ENCODE results near the gene CHMP4B.

The CHMP4B gene

DNA sequence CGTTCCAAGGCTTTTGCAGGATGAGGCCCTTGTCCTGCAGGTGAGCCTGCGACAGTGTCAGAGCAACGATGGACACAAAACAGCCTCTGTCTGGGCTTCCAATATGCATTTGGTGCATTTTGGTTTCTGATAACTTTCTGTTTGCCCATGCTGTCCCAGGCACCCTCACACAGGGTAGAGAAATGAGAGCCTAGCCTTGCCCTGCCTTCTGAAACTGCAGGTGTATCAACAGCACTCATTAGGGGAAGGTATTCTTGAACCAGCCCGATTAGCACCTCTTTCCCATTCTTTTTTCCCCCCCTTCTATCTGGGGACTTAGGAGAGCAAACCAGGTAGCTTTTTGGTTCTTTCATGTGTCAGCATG lies 30.3 kb downstream of the CHMP4B start:
- no peak for DNase-seq

DNA sequence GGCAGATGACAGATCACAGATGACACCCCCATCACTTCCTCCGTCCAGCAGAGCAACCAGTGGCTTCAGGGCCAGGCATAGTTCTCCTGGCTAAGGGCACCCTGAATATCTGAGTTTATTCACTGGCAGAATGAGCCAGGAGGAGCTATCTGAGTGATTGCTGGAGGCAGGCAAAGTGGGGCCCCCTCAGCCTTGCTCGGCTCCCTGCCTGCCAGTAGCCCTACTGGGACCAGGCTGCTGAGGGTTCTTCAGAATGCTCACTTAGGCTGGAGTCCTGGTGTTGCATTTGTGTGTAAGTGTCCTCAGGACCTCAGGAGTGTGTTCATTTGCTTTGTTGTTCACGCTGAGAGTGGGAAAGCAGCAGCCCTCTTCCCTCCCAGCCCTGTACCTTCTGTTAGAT lies 31.2 kb downstream of the CHMP4B start:
- DNase-seq: no peak

DNA sequence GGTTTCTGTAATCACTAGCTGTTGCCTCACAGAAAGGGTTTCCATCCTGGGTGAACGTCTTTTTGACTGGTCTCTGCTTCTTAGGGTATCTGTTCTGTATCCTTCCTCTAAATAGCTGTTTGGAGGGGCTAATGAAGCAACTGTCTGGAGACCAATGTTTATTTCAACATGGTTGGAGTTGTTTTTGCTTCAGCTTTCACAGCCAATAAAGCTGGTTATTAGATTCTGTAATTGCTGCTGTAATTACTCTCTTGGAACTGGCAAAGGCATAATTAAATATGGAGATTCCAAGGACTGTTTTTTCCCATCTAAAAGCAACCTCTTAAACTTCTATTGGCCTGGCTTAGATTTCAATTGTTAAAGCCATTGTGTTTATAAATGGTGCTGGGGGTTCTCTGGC lies 31.9 kb downstream of the CHMP4B start:
- DNase-seq: no peak

DNA sequence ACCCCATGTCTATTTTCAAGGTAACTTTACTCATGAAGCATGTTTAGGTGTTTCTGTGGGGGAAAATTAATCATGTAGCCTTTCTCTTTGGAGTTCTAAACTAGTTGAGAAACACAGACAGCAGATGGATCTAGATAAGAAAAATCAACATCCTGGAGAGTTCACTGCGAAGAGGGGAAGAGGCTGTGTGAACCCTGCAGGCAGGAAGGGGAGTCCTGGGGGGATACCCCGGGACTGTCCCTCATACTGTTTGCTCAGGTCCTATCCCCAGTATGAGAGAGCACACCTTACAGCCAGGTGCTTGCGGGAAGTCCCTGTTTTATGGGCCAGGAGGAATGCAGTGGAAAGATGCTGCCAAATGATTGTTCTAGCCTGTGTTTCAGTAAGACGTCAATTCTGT lies 32.7 kb downstream of the CHMP4B start:
- no peak for DNase-seq

DNA sequence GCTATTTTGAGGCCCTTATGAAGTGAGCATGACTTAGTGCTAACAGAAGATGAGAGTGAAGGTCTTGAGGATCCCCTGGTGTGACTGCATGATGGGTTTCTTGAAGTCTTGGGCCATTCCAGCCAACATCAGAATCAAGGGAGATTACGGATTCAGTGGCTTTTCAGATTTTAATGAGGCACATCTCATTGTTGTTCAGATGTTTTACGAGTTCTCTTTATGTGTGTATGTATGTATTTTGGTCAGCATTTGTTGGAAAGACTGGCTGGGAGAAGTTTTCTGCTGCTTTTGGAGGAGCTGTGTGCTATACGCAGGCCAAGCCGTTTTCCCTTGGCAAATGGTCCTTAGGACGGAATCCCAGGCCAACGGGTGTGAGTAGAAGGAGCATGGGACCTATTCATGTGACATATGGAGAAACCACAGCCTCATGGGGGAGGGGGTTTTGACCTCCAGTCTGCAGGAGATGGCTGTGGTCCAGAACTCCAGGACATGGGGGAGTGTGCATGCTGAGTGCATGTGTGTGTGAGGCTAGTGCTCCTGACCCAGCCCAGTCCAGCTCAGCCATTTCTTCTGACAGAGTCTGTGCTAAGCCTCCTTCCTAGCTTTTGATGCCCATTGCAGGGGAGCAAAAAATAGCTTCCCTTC lies 35.3 kb downstream of the CHMP4B start:
- DNase-seq: no peak

DNA sequence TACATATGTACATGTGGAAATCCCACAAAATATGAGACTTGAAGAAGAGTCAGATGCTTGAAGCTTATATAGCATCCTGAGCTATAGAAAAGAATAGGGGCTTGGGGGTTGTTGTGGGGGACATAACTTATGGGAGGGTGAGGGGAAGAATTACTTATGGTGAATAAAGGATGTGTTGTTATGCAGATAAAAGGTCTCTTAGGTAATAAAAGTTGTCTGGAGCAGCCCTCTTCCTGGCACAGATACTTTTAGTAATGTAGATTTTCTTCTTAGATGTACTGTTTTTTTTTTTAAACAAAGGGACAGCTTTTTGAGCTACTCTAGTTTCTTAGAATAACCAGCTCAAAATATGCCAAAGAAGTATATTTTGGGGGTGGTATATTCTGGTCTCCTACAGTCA lies 35.9 kb downstream of the CHMP4B start:
- DNase-seq: no peak

DNA sequence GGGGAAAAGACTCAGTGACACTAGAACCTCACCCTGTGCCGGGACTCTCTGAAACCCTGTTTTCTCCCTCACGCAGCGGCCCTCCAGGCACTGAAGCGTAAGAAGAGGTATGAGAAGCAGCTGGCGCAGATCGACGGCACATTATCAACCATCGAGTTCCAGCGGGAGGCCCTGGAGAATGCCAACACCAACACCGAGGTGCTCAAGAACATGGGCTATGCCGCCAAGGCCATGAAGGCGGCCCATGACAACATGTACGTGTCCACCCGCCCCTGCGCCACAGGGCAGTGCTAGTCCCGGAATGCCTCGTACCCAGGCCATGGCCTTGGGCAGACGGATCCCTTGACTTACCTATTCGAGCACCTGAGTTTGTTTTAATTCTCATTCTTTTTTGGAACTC lies 37.2 kb downstream of the CHMP4B start:
- no peak for DNase-seq

DNA sequence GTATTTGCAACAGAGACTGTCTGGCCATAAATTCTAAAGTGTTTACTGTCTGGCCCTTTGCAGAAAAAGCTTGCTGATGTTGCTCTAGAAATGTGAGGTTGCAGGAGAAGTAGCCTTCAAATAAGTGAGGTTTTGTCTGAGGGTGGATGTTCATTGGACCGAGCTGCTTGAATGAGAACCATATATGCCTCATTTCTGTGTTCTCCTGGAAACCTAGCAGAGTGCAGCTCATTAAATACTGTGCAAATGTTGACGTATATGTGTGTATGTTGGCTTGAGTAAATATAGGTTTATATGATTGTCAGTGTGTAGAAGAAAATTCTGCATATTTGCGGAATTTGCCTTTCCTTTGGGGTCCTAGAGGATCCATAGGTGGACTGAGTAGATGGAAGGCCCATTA lies 39.0 kb downstream of the CHMP4B start:
- DNase-seq: no peak

DNA sequence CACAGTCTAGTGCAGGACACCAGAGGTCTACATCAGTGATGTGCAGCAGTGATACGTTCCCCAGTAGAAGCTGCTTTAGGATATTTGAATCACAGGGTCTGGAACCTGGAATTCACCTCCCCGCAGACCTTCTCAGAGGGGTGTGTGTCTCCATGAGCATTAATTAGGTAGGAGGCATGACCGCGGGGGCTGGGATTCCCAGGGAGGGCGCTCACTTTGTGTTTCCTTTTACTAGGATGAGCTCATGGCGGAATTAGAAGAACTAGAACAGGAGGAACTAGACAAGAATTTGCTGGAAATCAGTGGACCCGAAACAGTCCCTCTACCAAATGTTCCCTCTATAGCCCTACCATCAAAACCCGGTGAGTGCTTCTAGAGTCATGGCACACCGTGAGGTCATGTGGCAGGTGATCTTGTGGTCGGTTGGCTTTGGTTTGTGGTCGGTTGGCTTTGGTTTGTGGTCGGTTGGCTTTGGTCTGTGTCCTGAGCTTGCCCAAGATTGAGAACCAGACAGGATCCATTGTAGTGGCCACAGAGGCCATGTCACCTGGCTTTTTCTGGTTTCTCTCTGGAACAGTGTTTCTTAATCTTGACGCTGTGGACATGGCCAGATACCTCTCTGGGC lies 40.8 kb downstream of the CHMP4B start:
- DNase-seq: no peak

DNA sequence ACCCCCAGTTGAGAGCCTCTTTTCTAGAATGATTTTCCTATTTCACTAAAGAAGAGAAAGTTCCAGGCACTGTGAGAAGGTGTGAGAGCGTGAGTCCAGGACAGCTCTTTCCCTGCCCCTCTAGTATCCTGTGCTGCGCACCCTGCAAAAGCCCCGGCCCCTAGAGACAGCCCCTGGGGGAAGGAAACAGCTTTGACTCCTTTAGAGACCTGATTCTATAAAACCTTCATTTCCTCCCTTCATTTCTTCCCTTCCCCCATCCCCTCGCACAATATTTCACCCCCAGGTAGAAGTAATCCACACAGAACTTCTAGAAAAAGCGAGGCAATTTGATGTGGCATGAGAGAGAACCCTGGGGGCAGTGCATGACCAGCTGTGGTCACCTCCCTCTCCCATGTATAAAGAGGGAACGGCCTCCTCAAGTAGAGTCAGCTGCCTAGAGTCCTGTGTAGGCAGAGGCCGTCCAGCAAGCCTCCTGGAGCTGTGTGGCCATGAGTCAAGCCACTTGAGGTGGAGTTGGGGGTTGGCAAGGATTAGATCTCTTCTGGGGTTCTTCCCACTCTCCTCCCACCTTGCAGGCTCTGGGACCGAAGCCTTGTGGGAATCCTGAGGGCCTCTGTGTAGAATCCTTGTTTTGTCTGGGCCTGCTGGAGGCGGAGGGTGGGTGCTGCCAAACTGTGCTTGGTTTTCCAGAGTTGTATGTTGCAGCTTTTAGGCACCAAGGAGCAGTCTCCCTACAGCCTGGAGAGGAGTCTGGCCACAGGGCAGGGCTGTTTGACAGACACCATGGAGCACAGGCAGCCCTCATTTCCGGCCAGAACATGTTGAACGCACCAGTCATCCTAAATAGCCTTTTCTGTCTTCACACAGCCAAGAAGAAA lies 41.7 kb downstream of the CHMP4B start:
- DNase-seq: no peak

DNA sequence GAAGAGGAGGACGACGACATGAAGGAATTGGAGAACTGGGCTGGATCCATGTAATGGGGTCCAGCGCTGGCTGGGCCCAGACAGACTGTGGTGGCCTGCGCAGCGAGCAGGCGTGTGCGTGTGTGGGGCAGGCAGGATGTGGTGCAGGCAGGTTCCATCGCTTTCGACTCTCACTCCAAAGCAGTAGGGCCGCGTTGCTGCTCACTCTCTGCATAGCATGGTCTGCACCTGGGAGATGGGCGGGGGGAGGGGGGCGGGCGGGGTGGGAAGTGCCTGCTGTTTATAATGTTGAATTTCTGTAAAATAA lies 42.3 kb downstream of the CHMP4B start:
- no peak for DNase-seq

DNA sequence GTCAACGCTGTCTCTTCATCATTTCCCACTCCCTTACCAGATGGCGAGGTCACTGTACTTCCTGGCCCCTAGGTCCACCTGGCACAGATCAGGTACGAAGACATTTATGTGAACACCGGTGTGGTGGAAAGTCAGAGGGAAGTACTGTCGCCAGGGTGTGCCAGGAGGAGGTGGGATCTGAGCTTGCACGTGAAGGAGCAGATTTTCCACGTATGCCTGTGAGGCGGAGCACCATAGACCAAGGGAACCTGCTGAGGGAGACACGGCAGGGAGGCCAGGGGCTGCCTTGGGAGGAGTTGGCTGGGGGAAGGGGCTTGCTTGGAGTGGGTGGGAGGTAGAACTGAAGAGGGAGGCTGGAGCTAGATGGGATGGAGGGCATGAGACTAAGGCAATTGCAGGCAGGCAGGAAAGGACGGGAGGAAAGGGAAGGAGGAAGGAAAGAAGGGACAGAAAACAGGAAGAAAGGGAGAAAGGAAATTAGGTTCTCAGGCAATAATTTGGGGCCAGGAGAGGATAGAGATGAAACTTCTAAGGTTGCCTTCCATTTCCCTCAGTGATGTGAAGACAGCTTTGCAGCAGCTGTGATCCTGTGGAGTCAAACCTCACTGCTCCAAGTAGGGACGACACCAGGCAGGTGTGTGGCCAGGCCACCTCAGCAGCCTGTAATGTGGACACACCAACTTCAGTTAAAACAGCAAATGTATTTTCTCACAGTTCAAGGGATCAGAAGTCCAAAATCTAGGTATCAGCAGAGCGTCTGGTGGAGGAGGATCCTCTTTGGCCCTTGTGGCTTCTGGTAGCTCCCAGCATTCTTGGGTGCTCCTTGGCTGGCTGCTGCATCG lies 46.8 kb downstream of the CHMP4B start:
- DNase-seq: no peak

DNA sequence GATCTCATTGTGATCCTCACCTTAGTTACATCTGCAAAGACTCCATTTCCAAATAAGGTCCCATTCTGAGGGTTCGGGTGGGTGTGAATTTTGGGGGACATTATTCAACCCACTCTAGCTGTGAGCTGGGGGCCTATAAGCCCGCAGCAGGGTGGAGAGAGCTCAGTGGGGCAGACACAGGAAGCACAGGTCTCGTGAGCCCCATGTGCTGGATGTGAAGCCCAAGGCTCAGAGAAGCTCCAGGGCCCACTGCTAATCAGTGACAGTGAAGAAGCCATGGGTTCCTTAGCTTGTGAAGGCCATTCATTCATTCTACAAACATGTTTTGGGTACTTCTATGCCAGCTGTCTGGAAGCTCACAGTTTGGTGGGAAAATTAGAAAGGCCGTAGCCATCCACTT lies 47.5 kb downstream of the CHMP4B start:
- no peak for DNase-seq

DNA sequence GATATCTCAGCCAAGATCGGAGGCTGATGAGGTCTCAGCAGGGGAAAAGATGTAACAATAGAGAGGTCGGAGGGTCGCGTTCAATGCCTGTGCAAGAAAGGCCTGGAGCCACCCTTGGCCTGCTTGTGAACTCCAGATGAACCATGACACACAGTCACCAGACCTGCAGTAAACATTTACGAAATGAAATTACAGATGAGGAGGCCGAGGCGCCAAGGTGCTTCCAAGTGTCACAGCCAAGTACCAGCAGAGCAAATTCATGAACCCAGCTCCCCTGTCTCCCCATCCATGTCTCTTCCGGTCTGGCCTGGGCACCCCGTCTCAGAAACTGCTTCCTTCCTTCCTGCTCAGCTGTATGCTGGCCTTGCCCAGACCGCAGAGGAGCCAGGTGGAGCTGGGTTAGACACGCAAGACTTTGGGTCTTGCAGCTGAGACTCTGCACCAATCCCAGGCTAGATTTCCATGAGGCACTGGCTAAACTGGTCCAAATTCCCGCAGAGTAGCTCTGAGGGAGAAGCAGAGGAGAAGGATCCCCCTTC lies 48.1 kb downstream of the CHMP4B start:
- DNase-seq: no peak

DNA sequence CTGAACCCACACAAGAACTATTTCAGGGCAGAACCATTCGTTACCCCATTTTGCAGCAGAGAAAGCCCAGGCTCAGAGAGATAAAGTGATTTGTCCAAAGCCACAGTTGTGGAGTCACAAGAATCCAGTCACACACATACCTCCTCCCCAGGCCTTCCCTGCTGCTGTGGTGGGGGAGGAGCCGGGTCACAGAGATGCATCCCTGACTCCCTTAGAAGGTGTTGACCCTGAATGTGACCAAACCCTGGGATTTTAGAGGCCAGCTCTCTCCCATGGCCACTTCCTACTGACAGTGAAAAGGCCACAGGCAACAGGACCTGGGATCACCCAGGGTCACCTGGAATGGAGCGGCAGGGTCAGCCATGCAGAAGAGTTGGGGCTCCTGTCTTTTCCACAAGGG lies 48.6 kb downstream of the CHMP4B start:
- no peak for DNase-seq

DNA sequence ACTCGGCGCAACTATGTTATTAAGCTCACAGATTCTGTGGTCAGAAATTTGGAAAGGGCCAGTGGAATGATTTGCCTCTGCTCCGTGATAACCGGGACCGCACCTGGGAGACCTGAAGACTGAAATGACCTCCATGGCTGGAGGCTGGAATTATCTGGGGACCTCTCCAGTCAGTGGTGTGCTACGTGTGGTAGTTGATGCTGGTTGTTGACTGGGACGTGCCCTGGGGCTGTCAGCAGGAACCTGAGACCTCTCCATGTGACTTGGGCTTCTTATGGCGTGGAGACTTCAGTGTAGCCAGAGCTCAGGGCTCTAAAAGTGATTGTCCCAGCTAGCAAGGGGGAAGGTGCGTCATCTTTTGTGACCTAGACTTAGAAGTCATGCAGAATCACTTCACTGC lies 50.3 kb downstream of the CHMP4B start:
- DNase-seq: no peak

DNA sequence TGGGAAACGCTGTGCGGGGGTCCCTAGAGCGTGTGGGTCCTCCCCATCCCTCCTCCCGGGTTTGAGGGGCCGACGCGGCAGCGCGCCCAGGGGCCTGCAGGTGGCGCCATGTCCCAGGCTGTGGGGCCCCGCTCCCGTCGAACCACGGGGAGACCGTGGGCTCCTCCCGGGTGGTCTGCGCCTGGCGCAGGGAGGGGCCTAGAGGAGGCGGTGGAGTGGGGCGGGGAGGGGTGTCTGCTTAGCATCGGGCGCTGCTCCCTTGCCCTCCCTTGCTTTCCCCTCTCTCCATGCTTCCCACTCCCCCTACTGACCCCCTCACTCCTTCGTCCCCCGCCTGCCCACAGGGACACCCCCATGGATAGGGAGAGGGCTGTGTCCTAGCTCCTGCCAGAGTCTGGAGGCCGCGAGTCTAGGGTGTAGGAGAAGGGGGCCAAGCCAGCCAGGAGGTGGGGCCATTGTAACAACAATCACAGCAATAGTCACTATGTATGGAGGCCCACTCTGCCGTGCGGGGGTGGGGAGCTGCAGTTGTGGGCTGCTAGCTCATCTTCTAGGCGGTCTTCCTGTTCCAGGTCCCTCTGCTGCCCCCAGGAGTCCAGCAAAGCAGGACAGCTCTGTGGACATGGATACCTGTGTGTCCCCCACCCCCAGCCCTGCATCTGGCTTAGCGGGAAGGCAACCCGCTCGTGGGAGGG lies 51.7 kb downstream of the CHMP4B start:
- peak; percentile 28 for DNase-seq

DNA sequence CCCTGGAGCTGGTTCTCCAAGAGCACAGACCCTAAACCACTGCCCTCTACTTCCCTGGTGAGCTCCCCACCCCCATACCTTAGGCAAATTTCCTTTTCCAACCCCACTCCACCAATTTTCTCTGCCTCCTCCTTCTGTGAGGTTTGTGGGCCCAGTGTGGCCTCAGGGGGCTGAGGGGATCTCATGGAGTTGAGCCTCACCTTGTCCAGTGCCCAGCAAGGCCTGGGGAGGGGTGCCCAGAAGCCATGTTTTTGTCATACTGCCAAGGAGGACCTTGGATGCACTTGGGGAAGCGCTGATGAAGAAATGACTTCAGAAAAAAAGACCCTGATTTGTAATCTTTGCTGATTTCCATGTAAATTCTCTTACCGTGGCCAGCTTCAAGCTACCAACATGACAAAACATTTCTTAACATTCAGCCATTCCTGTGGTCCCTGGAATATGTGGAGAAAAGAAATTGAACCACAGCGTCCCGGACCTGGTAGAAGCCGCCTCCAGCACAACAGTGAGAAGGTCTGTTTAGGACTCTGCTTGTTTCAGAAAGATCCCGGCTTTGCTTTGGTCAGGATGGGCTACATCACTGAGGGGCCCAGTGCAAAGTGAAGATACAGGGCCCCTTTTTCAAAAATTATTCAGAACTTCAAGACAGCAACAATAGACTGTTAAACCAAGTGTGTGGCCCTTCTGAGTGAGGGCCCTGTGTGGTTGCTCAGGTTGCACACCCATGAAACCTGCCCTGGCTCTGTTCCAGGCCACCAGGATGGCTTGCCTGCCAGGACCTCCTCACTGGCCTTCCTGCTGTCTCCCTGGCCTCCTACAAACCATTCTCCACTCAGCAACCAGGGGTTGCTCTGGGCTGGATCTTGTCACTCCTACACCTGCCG lies 52.5 kb downstream of the CHMP4B start:
- no peak for DNase-seq

DNA sequence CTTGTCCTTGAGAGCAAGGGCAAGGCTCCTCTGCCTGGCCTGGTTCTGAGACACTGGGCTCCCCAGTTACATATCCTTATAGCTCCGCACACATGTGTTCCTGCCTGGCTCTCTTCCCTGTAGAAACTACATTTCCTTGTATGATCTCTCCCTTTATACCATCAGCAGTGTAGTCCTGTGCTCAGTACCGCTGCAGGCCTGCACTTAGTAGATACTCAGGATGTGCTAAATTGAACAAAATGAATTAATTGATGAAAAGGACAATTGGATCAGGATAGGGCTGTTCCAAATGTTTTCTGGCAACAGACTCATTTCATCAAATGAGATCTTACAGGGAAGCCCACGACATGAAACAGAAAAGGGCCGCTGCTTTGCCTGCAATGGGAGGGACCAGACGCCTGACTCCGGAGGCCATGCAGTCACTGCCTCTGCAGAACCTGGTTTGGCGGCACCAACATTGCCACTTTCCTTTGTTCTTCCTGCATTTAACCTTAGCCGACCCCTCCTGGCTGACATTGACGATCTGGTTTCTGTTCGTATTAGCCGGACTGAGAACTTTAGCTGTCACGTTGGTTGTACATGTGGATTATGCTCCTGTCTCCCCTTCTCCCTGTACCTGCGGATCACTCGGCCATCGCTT lies 53.3 kb downstream of the CHMP4B start:
- no peak for DNase-seq

DNA sequence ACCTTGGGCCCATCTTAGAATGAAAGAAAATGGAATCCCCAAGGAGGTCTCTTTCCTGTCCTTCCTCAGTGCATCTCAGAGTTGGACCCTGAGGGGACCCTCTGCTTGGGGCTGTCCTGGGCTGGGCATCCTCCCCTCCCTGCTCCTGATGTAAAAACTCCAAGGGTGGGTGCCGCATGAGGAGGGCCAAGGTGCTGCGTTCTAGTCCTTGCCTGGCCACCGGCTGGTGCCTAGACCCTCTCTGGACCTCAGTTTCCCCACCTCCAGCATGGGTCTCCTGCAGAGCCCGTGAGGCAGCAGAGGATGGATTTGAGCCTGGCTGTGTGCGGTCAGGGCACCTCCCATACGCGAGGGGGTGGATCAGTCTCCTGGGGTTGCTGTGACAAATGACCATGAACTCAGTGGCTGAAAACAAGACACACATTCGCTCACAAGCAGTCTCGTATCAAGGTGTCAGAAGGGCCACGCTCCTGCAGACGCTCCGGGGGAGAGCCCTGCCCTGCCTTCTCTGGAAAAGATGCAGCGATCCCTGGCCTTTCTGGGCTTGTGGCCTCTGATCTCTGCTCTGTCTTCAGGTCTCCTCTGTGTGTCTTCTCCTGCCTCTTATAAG lies 54.7 kb downstream of the CHMP4B start:
- DNase-seq: no peak

Measured in NCI-H524 treated with DMSO at 0.1 percent for 48 hours (cell line).